HL-60 (cell line): ENCODE data around the gene ARIH1.

Experiments used
- DNase-seq, 2 experiments: peaks; one replicate each; pipeline ENCODE4 v3.0.0-alpha.2; 2010 to 2020; ENCODE audit warnings: low read depth in 1 of 2, low spot score in 1 of 2
- H3K27ac ChIP-seq: fragments of 250-450 bp; sonication (Bioruptor Pico); replicated peaks from 2 replicates; pipeline ENCODE4 v1.5.1; 2020; ENCODE audit warnings: mild to moderate bottlenecking, moderate library complexity
- H3K27me3 ChIP-seq: fragments of 250-450 bp; sonication (Bioruptor Pico); 2 replicates; pipeline ENCODE4 v1.5.1; 2021; ENCODE audit warnings: mild to moderate bottlenecking, moderate library complexity; ENCODE audit not compliant: insufficient read depth, poor library complexity, severe bottlenecking
- H3K4me3 ChIP-seq: replicated peaks from 2 replicates; pipeline ENCODE4 v1.5.1; 2011; ENCODE audit warnings: mild to moderate bottlenecking, control low read depth, low read length; ENCODE audit not compliant: insufficient read depth
- CTCF ChIP-seq: IDR thresholded peaks from one replicate; pipeline ENCODE4 v1.5.1; 2011; ENCODE audit warnings: low read length, control low read depth, inconsistent platforms; ENCODE audit not compliant: insufficient read depth
- GABPA ChIP-seq: IDR thresholded peaks from 2 replicates; pipeline ENCODE4 v1.6.1; 2012; ENCODE audit warnings: low read depth
- POLR2AphosphoS5 ChIP-seq: IDR thresholded peaks from 2 replicates; pipeline ENCODE4 v1.6.1; 2012; ENCODE audit warnings: low read depth
- SPI1 ChIP-seq: IDR thresholded peaks from 2 replicates; pipeline ENCODE4 v1.6.1; 2012; ENCODE audit warnings: low read depth, mild to moderate bottlenecking, borderline replicate concordance
- TF ChIP-seq, protein P1 (sequence below): IDR thresholded peaks from 2 replicates; pipeline ENCODE4 v1.6.1; 2012; ENCODE audit warnings: low read depth; ENCODE audit not compliant: insufficient replicate concordance

The ARIH1 gene

DNA sequence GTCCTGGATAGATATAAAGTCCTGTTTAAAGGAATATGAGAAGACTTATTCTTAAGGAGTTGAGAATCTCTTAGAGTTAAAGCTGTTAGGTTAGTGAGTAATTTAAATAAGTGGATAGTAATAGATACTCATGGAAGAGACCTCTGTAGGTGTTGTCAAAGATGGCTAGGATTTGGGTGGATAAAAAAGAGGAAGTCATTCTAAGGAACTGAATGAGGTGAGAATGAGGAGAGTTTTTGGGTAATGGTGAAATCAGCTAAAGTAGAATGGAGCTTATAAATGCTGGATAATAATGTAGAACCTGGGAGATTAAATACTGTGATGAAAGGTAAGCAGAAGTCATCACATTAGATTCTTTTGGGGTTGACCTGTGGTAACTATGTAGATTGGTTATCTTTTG, 8.1 kb downstream of the ARIH1 start:
- no peak for DNase-seq
- TF ChIP-seq SPI1 (peak; percentile 97), GABPA (no peak)

GRCh38 chr15:72483279-72483678, 9.1 kb downstream of the ARIH1 start:
- TF ChIP-seq SPI1, result no peak
- TF ChIP-seq, protein P1, sequence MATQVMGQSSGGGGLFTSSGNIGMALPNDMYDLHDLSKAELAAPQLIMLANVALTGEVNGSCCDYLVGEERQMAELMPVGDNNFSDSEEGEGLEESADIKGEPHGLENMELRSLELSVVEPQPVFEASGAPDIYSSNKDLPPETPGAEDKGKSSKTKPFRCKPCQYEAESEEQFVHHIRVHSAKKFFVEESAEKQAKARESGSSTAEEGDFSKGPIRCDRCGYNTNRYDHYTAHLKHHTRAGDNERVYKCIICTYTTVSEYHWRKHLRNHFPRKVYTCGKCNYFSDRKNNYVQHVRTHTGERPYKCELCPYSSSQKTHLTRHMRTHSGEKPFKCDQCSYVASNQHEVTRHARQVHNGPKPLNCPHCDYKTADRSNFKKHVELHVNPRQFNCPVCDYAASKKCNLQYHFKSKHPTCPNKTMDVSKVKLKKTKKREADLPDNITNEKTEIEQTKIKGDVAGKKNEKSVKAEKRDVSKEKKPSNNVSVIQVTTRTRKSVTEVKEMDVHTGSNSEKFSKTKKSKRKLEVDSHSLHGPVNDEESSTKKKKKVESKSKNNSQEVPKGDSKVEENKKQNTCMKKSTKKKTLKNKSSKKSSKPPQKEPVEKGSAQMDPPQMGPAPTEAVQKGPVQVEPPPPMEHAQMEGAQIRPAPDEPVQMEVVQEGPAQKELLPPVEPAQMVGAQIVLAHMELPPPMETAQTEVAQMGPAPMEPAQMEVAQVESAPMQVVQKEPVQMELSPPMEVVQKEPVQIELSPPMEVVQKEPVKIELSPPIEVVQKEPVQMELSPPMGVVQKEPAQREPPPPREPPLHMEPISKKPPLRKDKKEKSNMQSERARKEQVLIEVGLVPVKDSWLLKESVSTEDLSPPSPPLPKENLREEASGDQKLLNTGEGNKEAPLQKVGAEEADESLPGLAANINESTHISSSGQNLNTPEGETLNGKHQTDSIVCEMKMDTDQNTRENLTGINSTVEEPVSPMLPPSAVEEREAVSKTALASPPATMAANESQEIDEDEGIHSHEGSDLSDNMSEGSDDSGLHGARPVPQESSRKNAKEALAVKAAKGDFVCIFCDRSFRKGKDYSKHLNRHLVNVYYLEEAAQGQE, result no peak
- no peak for TF ChIP-seq POLR2AphosphoS5
- no peak for TF ChIP-seq GABPA
- no peak for TF ChIP-seq CTCF
- DNase-seq, result no peak
- Histone ChIP-seq H3K27ac (no peak overlapping the region), H3K4me3 (no peak overlapping the region), H3K27me3 (no peaks in the 10 kb centered on the region)

More for the DNA sequence above, 8.1 kb downstream of the ARIH1 start:
- Histone ChIP-seq H3K27me3 (no peaks in the 10 kb centered on the region), H3K27ac (no peak overlapping the region), H3K4me3 (no peak overlapping the region)

GRCh38 chr15:72486144-72486543, 12.0 kb downstream of the ARIH1 start:
- Histone ChIP-seq H3K27me3 (no peaks in the 10 kb centered on the region), H3K4me3 (no peak overlapping the region), H3K27ac (no peak overlapping the region)
- DNase-seq, result no peak
- TF ChIP-seq, protein P1, result no peak
- TF ChIP-seq GABPA (no peak), POLR2AphosphoS5 (no peak)

GRCh38 chr15:72487070-72487797, 13.1 kb downstream of the ARIH1 start:
- DNase-seq, result no peak
- H3K27ac ChIP-seq, result no peak overlapping the region
- no peak overlapping the region for H3K4me3 ChIP-seq
- no peak for TF ChIP-seq CTCF
- TF ChIP-seq GABPA, result no peak
- TF ChIP-seq POLR2AphosphoS5, result no peak
- TF ChIP-seq SPI1, result no peak
- TF ChIP-seq, protein P1, result no peak
- H3K27me3 ChIP-seq, result no peaks in the 10 kb centered on the region
